GM19467 (cell line): ENCODE data around the gene SELENOV.
"Not testable (repeated sequence)": the region's sequence is repeated elsewhere in the genome, so short reads cannot be mapped to it uniquely, and the experiment has no call there.

Experiments used
- ATAC-seq: cut with Tn5 transposase; IDR thresholded peaks from one replicate; pipeline ENCODE4 v1.9.1; 2021; ENCODE audit warnings: mild to moderate bottlenecking, moderate library complexity; ENCODE audit not compliant: unreplicated experiment

SELENOV gene

GRCh38 chr19:39514840-39515550 is at the start of gene SELENOV:
Gene SELENOV (plus strand): TSS chr19:39515139. CDS start chr19:39515213, 74 bp downstream.
- no peak for ATAC-seq

GRCh38 chr19:39465956-39466747 is 48.8 kb upstream of the SELENOV start:
- ATAC-seq: no peak

DNA sequence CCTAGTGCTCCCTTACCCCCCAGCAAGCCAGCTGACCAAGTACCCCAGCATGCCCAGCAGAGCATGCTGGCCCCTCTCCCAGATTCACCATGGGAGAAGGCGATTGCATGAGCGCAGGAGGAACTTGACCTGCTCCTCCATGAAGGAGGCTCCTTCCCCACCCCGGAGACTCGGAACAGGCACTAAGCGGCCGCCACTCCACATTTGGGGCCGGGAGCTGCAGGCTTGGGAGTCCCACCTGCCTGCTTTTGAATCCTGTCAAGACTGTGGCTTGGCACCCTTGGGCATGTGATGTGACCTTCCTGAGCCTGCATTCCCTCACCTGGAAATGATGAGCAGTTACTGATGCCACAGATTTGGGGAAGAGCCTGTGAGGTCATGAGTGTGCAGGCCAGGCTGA is 47.0 kb upstream of the SELENOV start:
- ATAC-seq: no peak

GRCh38 chr19:39469036-39469435 is 45.9 kb upstream of the SELENOV start:
- no peak for ATAC-seq

- no peak for ATAC-seq
Measured at GRCh38 chr19:39469567-39469966, 45.4 kb upstream of the SELENOV start.

DNA sequence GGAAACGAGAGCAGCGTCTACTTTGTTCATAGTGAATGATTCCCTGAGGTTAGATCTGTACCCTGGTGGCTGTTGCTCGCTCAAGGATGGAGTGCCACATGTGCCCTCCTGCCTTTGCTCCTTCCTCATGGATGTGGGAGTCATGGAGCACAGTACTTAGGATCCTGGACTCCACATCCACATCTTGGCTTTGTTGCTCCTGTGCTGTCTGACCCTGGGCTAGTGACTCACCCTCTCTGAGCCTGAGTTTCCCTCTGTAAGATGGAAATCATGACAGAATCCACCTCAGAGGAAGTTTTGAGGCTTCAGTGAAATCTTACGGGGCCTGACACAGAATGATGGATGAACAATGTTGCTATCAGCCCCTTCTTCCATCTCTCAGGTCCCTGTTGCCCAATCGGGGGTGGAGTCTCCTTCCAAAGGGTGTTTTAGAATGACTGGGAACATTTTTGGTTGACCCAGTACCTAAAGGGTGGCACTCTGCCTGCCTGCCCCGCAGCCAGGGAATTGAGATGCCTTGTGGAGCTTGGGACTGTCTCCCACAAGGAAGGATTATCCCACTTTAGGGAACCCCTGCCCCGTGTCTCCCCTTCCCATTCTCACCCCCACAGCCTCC is 44.1 kb upstream of the SELENOV start:
- no peak for ATAC-seq

- no peak for ATAC-seq
Measured at GRCh38 chr19:39471756-39472536, 43.0 kb upstream of the SELENOV start.

GRCh38 chr19:39472746-39473442 is 42.0 kb upstream of the SELENOV start:
- no peak for ATAC-seq

DNA sequence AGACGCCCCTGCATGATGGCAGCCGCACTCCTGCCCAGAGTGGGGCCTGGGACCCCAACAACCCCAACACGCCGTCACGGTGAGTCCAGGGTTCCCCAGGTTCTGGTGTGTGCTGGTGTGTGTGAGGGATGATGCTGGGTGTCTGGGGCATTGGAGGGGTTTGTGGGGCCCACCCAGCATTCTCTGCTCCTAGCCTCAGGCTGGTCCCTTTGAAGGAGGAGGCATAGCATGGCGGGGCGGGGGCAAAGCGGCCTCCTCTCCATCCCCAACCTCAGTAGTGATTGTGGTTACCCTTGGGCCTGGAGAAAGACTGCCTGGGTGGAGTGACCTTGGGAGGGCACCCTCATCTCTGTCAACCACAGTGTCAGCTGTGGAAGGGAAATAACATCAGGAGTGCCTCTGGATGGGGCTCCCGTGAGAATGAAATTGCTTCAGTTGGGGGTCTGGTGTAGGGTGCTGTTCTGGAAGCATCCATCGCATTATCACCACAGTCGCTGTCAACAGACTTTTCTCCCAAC is 41.4 kb upstream of the SELENOV start:
- no peak for ATAC-seq

DNA sequence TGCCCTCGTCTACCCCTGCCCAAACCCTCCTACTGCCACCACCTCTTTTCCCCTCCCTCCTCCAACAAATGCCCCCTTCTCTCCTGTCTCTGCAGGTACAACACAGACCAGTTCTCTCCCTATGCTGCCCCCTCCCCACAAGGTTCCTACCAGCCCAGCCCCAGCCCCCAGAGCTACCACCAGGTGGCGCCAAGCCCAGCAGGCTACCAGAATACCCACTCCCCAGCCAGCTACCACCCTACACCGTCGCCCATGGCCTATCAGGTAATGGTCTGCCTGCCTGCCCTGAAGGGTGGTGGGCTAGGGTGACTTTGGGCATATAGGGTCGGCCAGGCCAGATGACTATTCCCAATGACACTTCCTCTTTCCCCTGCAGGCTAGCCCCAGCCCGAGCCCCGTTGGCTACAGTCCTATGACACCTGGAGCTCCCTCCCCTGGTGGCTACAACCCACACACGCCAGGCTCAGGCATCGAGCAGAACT is 40.8 kb upstream of the SELENOV start:
- ATAC-seq: no peak

- ATAC-seq: no peak
Measured at GRCh38 chr19:39475748-39476147, 39.2 kb upstream of the SELENOV start.

DNA sequence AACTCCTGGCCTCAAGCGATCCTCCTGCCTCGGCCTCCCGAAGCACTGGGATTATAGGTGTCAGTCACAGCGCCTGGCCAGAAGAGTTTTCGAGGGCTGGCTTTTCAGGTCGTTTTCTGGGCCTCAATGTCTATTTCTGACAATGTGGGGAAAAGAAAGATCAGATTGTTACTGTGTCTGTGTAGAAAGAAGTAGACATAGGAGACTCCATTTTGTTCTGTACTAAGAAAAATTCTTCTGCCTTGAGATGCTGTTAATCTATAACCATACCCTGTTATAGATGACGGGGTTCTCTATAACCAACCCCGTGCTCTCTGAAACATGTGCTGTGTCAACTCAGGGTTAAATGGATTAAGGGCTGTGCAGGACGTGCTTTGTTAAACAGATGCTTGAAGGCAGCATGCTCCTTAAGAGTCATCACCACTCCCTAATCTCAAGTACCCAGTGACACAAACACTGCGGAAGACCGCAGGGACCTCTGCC is 35.6 kb upstream of the SELENOV start:
- ATAC-seq: not testable (repeated sequence)

DNA sequence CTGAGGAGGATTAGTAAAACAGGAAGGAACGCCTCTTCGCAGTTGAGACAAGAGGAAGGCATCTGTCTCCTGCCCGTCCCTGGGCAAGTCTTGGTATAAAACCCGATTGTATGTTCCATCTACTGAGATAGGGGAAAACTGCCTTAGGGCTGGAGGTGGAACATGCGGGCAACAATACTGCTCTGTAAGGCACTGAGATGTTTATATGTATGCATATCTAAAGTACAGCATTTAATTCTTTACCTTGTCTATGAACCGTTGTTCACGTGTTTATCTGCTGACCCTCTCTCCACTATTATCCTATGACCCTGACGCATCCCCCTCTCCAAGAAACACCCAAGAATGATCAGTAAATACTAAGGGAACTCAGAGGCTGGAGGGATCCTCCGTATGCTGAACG is 35.0 kb upstream of the SELENOV start:
- ATAC-seq: no peak

DNA sequence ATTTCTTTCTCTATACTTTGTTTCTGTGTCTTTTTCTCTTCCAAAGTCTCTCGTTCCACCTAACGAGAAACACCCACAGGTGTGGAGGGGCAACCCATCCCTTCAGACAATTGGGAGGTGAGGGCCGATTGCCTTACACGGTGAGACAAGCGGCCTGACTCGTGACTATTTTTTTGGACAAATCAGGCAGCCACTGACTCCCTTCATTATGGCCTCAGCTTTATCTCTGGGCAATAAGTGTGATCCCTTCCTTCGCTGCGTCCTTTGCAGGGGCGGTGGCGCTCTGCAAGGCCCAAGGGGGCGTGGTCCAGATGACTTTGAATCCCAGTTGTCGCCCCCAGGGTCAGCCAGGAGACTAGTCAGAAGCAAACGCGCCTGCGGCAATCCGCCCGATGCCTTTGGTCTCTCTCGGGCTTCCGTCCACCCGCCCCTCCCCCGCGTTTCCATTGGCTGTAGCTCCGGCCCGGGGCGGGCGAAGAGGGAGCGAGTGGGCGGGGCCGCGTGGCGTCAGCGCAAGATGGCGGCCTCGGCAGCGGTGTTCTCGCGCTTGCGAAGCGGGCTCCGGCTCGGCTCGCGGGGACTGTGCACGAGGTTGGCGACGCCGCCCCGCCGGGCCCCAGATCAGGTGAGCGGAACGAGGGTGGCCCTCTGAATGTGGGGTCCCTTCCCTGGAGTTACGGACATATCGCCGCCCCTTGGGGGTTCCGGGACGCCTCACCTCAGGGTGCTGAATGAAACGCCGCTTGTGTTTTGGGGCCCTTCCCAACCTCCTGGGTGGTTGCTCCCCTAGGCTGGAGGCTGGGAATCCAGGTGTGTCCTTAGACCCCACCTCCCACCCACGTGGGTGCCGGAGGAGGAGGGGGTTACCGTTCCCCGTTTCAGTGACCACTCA is 34.4 kb upstream of the SELENOV start, which contains the start of gene TIMM50:
Gene TIMM50, plus strand, starts transcription at position 502 of the 892 bp plus-strand sequence. Its CDS starts 16 bp downstream, at position 518.
- ATAC-seq: peak; percentile 87

DNA sequence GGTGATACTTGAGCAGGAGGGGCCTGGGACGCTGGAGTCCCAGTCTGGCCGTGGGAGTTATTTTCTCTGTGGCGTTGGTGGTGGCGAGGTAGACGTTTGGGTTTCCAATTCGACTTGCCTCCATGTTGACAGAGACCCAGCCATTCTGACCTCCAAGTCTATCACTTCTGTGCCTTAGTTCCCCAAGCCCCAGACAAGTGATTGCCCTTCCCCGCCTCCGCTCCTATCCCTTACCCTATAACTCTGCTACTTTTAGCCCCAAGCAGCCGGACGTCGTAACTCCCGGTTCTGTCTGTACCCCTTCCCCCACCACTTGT is 33.8 kb upstream of the SELENOV start:
- ATAC-seq: no peak

DNA sequence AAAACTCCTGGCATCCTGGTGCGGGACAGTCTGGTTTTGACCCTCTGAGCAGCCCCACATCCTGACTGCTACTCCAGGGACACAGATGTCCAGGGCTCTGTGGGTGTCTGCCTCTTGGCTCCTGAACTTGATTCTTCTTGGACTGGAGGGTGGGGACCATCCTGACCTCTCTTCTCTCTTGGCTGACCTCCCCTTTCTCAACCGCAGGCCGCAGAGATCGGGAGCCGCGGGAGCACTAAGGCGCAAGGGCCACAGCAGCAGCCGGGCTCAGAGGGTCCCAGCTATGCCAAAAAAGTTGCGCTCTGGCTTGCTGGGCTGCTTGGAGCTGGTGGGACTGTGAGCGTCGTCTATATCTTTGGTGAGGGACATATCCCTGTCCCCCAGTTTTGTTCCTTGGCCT is 33.3 kb upstream of the SELENOV start:
- no peak for ATAC-seq

DNA sequence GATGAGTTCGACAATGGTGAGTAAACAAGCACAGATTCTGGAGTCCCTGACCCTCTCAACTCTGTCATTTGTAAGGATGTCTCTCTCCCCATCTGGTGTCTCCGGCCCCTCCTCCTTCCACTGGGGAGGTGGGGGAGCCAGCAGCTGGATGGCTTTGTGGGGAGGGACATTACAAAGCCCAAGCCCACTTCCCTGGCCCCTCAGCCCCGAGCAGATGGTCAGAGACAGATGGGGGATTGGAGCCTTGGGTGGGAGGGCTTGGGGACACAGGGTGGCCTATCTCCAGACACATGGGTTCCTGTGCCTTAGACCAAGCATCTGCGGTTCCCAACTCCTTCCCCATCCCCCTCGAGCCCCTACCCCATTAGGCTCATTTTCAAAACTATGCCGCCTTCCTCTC is 31.8 kb upstream of the SELENOV start:
- no peak for ATAC-seq

- no peak for ATAC-seq
Measured at GRCh38 chr19:39489756-39490155, 25.2 kb upstream of the SELENOV start.

GRCh38 chr19:39492225-39492624 is 22.7 kb upstream of the SELENOV start:
- no peak for ATAC-seq
